Fibroblast of lung (primary cell): ENCODE results near the gene NBEA.

Source experiments
- CTCF ChIP-seq, 2 donors: IDR thresholded peaks in 1 of 2; conservative IDR thresholded peaks in 1 of 2; 1 replicate in 1 of 2; 2 replicates in 1 of 2; pipeline ENCODE4 v1.5.1; 2011 to 2012; ENCODE audit warnings: low read length in 2 of 2, control low read depth in 1 of 2, inconsistent platforms in 1 of 2, low read depth in 1 of 2, mild to moderate bottlenecking in 1 of 2
- EZH2 ChIP-seq: IDR thresholded peaks from 2 replicates; pipeline ENCODE4 v1.5.1; 2012; ENCODE audit warnings: low read length, control low read depth, mild to moderate bottlenecking; ENCODE audit errors: missing control alignments

- no peak for TF ChIP-seq CTCF (conservative IDR thresholded peaks at IDR 0.05 in 1 of 2, IDR thresholded peaks at IDR 0.05 in 1 of 2; ENCODE audit: low read depth in 1 of 2, low read length in 2 of 2)
- no peak for TF ChIP-seq EZH2
These were observed 606.7 kb downstream of the NBEA start for GRCh38 chr13:35548790-35549189.
